Pulmonary artery endothelial cell (primary cell): Measurements from ENCODE around the gene PIGBOS1. TPM values are rescaled to one million over a fixed set of nuclear protein-coding genes. Genes with fewer than 3 reads are reported as not detected.
"Not testable (repeated sequence)": the region's sequence is repeated elsewhere in the genome, so short reads cannot be mapped to it uniquely, and the experiment has no call there.

Experiments used
- DNase-seq: peaks from one replicate; pipeline ENCODE4 v3.0.0-alpha.2; 2011; ENCODE audit warnings: low read depth, low spot score
- total RNA-seq: library from RNA; depleted of rRNA; stranded (reverse); fragments of >200 nt; gene quantifications from 2 replicates; pipeline ENCODE4 v1.2.3, GENCODE V29; 2014

Gene PIGBOS1
- 5.8 and 6.4 TPM in 2 replicates for total RNA-seq

DNA sequence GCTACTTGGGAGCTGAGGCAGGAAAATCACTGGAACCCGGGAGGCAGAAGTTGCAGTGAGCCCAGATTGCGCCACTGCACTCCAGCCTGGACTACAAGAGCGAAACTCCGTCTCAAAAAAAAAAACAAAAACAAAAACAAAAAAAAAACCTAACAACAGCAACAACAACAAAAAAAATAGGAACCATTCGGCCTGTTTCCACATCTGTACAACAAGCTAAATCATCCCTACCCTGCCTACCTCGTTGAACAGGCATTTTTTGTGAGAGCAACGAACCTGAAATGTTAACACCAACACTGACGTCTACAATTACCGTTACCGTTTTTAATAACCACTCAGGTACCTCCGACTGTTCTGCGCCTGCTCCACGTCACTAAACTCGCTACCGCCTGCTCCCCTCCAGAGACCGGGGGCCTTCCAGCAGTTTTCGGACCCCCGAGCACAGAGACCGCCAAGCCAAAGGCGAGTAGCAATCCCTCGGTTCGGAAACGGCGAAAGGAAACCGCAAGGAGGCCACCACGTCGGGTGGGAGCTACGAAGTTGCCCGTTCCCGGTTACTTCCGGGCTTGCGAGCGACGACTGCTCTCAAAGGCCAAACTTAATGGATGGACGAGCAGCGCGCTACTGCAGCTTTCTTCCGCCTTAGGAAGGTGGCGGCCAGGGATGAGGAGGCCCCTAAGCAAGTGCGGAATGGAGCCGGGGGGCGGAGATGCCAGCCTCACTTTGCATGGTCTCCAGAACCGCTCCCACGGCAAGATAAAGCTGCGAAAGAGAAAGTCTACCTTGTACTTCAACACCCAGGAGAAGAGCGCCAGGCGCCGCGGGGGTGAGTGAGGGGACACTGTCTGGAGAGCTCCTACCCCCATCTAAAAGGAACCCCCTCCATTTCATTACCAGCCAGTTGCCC is at the start of gene PIGBOS1, which contains the start of gene PIGB:
Gene PIGBOS1, minus strand, starts transcription at position 536 of the 907 bp plus-strand sequence. CDS start 1,331 bp downstream, outside the sequence.
Gene PIGB, plus strand, starts transcription at position 635 of the 907 bp plus-strand sequence. Its CDS starts 29 bp downstream, at position 664.
- DNase-seq = peak; percentile 64

DNA sequence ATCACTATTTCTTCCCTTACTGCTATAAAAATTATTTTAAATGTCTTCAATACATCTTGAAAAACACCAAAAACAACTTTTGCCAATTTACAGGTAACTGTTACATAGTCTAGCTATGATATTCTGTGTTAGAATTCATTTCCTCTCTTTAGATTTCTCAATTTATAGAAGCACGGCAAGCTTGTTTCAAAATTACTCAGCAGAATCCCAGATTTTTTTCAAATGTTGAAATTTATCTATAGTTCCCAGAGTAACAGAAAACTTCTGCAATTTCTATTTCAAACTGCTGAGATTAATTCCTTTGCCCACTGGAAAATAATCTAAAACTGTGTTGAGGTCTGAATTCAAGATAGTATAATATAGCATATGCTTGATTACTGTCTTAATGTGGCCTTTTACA is 48.1 kb upstream of the PIGBOS1 start:
- DNase-seq = no peak

- DNase-seq = no peak
These were observed 43.7 kb upstream of the PIGBOS1 start for GRCh38 chr15:55362641-55363040.

- no peak for DNase-seq
These were observed 42.1 kb upstream of the PIGBOS1 start for GRCh38 chr15:55361048-55361447.

- peak; percentile 4 for DNase-seq
These were observed 41.3 kb upstream of the PIGBOS1 start for GRCh38 chr15:55360256-55360655.

GRCh38 chr15:55358471-55358870 is 39.5 kb upstream of the PIGBOS1 start:
- no peak for DNase-seq

GRCh38 chr15:55357774-55358173 is 38.9 kb upstream of the PIGBOS1 start:
- no peak for DNase-seq

- no peak for DNase-seq
These were observed 38.2 kb upstream of the PIGBOS1 start for GRCh38 chr15:55356985-55357585.

DNA sequence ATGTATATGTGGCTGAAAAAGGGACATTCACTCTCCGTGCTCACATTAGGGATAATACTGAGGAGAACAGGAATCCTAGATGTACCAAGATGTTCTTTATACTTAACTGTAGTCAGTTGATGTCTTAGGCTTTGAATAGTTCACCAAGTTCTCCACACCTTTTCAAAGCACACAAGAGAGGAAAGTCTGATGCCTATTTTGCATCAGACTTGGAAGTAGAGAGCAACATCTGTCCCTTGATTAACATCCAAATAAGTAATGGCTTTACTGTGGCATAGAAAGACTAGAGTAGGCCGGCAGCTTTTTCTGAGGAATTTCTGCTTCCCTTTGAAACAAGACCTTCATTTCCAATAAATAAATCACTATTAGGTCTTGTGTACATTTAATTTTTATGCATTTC is 34.1 kb upstream of the PIGBOS1 start:
- DNase-seq = no peak

DNA sequence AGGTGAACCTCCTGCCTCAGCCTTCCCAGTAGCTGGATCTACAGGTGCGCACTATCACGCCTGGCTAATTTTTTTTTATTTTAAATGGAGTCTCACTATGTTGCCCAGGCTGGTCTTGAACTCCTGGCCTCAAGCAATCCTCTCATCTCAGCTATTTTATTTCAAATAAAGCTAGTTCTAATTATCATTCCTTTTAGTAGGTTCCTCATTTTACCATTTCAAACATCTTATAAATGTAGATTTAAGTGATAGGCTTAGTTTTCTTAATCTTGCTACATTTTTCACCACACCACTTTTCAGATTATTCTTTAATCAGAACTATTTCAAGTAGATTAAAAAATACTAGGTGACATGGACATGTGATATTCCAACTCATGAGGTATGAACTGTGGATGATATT is 30.4 kb upstream of the PIGBOS1 start:
- DNase-seq = no peak

DNA sequence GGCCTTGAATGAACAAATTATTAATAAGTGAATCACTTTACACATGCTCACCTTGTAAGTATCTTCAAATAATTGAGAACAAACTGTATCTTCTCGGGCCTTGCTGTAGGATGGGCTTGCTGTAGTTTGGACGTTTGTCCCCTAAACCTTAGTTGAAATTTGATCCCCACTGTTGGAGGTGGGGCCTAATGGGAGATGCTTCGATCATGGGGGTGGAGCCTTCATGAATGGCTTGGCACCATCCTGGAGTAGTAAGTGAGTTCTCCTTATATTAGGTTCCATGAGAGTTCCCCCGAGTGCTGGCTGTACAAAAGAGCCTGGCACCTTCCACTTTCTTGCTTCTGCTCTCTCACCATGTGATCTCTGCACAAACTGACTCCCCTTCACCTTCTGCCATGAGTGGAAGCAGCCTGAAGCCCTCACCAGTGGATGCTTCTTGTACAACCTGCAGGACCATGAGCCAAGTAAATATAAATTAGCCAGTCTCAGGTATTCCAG is 29.4 kb upstream of the PIGBOS1 start:
- no peak for DNase-seq

DNA sequence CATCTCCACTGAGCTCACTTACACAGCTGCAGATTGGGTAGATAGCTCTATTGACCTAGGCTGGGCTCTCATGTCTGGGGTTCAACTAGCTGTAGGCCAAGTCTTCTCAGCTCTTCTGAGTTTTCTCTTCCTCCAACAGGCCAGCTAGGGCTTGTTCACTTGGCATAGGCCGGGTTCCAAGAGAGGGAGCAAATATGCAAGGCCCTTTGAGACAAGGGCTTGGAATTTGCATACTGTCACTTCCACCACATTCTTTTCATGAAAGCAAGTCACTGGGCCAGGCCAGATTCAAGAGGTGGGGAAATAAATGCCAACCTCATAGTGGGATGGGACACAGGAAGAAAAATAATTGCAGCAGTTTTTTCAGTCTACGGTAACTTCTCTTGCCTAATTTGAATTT is 25.3 kb upstream of the PIGBOS1 start:
- DNase-seq = no peak

DNA sequence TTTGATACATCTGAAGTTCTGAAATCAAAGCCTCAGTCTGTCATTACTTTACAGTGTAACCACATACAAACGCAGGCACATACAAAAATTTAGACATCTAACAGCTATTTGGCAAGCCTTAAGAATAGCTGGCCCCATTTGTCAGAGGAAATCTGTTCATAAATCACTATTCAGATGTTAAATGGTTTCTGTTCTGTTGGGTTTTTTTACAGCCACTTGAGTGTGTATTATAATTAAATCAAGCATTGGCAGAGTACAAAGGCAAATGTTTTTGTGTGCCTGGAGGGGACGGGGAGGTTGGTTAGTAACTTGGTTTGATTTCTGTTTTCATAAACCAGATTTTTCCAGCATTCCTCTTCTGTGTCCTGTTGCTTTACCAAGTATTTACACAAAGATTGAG is 24.2 kb upstream of the PIGBOS1 start:
- DNase-seq = no peak

DNA sequence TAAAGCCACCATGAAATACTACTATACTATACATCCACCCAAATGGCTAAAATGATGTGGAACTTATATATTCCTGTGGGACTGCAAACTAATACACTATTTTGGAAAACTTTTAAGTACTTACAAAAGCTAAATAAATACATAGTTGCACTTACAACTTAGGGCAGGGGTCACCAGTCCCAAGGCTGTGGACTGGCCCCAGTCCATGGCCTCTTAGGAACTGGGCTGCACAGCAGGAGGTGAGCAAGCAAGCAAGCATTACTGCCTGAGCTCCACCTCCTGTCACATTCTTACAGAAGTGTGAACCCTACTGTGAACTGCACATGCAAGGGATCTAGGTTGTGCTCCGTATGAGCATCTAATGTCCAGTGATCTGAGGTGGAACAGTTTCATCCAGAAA is 18.2 kb upstream of the PIGBOS1 start:
- no peak for DNase-seq

GRCh38 chr15:55334997-55335396 is 16.1 kb upstream of the PIGBOS1 start:
- no peak for DNase-seq

GRCh38 chr15:55334371-55334770 is 15.4 kb upstream of the PIGBOS1 start:
- no peak for DNase-seq

DNA sequence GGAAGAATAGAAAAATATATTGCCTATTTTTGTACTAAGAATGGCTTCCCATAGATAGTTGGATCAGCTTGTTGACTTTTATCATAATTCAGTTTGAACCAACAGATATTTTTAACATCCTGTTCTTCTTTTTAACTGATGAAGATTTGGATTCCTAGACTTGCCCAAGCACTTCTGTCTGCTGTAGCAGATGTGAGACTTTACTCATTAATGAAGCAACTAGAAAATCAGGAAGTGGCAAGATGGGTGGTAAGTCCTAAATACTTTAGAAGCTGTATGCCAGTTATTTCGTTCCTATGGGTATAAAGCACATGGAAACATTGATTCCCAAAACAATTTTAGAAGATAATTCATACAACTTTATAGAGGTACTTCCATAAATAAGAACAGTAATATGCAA is 8.5 kb upstream of the PIGBOS1 start:
- DNase-seq = no peak

DNA sequence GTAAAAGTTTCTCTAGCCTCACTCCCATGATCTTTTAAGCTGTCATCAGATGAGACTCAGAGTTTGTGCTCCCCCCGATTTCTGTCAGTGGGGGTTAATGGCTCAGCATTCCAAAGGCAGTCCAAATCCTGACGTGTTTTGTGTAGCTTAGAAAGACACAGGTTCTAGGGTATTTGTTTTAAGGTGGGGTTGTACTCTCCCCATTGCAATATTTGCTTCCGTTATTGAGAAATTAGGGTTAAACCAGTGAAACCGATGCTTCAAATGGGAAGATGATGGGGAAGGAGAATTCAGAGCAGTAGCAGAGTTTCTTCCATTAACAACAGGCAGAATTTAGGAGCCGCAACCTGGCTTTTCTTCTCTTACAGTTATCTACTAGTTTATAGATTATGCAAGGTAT is 3.5 kb upstream of the PIGBOS1 start:
- no peak for DNase-seq

DNA sequence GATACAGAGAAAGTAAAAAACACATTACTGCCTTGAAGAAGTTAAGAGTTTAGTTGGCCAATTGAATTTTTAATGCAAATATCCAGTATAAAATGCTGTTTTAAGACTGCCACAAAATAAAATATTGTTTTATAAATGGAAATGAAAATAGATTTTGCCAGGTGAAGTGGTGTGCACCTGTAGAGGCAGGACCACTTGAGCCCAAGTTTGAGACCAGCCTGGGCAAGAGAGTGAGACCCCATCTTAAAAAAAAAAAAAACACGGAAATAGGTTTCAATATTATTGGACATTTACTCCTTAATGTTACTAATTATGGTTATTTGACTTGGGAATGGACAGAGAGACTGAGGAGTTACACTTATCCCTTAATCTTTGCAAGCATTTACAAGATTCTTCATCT is 2.0 kb upstream of the PIGBOS1 start:
- no peak for DNase-seq

DNA sequence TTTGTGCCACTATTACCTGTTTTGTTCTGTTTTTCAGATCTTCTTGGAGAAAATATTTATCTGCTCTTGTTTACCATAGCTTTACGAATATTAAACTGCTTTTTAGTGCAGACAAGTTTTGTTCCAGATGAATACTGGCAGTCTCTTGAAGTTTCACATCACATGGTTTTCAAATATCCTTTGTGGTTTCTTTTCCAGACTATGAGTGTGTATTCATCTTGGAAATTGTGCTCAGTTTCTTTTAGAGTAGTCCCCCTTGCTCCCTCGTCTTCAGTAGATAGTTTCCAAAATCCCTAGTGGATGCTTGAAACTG is 1.3 kb upstream of the PIGBOS1 start:
- DNase-seq = no peak

- DNase-seq = no peak
These were observed 764 bp upstream of the PIGBOS1 start for GRCh38 chr15:55319537-55320237.

DNA sequence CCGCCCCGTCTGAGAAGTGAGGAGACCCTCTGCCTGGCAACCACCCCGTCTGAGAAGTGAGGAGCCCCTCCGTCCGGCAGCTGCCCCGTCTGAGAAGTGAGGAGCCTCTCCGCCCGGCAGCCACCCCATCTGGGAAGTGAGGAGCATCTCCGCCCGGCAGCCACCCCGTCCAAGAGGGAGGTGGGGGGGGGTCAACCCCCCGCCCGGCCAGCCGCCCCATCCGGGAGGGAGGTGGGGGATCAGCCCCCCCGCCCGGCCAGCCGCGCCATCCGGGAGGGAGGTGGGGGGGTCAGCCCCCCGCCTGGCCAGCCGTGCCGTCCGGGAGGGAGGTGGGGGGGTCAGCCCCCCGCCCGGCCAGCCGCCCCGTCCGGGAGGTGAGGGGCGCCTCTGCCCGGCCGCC is 16.1 kb downstream of the PIGBOS1 start:
- not testable (repeated sequence) for DNase-seq
